HG03196 (cell line): ENCODE measurements around the gene TRUB1.
"Not testable (repeated sequence)": the region's sequence is repeated elsewhere in the genome, so short reads cannot be mapped to it uniquely, and the experiment has no call there.

Source experiments
- ATAC-seq: cut with Tn5 transposase; IDR thresholded peaks from one replicate; pipeline ENCODE4 v1.9.1; 2021; ENCODE audit not compliant: unreplicated experiment

The TRUB1 gene

DNA sequence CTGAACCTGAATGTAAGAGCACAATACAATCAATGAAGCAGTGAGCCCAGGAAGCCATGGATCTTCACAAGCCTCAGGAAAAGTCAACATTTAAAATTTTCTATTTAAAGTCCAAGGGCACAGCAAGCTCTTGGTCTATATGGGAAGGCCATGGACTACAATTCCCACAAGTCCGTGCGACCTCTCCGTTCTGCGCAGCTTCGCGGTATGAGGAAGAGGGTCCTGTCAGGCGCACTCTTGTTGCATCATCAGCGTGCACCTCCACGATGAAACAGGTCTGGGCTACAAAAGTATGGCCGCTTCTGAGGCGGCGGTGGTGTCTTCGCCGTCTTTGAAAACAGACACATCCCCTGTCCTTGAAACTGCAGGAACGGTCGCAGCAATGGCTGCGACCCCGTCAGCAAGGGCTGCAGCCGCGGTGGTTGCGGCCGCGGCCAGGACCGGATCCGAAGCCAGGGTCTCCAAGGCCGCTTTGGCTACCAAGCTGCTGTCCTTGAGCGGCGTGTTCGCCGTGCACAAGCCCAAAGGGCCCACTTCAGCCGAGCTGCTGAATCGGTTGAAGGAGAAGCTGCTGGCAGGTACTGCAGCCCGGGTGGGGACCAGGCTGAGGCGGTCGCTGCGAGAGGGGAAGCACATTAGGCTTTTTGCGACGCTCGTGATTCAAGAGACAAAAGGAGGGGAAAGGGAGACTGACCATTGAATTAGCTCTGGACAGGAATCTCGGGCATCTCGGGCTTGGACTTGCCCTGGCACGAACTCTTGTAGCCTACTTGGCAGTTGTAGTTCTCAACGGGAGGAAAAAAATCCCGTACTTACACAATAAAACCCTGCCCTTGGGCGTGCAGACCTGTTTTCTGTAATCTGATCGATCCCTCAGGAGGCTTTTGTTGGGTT, at the start of gene TRUB1:
Gene TRUB1, plus strand, starts transcription at position 234 of the 894 bp plus-strand sequence. Its CDS starts 59 bp downstream, at position 293.
- peak; percentile 100 for ATAC-seq

DNA sequence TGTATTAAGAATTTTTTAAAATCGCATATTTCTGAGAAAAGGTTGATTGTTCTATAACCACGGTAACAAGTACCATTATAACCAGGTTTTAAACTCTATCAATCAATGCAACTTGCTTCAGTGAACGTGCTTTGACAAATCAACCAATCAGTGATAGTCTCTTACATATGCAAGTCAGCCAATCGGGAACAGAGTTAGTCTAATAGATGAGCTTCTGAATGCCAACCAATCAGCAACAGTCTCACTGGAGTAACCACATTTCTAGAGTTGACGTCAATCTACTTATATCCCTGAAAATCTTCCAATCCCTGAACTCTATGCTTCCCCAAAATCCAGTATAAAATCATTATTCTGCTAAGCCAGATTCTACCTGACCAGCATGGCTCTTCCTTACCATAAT, 44.7 kb upstream of the TRUB1 start:
- ATAC-seq: no peak

DNA sequence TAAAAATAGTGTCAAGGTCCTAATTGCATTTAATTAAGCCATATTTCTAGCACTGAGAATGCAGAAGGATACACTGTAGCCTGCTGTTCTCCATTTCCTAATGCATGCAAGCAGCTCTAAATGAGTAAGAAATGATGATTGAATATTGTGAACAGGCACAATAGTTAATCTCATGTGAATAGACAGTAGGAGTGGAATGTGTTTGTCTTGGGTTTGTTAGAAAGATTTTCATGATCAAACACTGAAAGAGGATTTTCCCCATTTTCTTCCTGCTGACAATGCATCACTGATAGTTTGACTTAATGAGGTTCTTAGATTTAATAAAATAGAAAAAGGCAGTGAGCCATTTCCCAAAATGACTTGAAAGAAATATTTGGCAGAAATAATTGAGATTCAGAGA, 43.1 kb upstream of the TRUB1 start:
- ATAC-seq: no peak

DNA sequence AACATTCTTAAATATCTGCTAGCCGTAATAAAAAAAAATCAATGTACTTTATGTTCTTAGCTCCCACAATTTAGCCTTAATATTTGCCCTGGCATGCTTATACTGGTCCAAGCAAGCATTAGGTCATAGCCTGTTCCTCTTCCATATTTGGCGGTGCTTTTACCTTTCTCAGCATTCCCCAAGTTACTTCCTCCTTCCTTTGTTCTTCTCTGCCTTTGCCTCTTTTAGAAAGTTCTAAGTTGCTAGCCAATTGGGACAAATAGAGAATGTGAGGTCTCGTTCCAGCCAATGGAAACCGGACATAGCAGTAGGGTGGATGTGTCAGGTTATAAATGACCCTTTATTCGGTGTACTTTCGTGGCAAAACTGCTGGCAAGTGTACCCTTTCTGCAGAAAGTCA, 41.0 kb upstream of the TRUB1 start:
- ATAC-seq: not testable (repeated sequence)

GRCh38 chr10:114897593-114897992, 40.4 kb upstream of the TRUB1 start:
- no peak for ATAC-seq

GRCh38 chr10:114899982-114900381, 38.0 kb upstream of the TRUB1 start:
- no peak for ATAC-seq

DNA sequence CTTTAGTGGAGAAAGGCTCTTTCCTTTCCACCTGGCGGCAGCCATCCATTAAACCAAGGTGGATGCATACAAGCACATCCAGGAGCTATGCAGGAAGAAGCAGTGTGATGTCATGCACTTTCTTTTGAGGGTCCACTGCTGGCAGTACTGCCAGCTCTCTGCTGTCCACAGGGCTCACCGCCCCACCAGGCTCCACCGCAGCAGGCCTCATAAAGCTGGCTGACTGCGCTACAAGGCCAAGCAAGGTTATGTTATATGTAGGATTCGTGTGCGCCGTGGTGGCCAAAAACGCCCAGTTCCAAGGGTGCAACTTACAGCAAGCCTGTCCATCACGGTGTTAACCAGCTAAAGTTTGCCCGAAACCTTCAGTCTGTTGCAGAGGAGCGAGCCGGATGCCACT, 37.3 kb upstream of the TRUB1 start:
- no peak for ATAC-seq

- no peak for ATAC-seq
These were observed 35.8 kb upstream of the TRUB1 start for GRCh38 chr10:114902151-114902550.

DNA sequence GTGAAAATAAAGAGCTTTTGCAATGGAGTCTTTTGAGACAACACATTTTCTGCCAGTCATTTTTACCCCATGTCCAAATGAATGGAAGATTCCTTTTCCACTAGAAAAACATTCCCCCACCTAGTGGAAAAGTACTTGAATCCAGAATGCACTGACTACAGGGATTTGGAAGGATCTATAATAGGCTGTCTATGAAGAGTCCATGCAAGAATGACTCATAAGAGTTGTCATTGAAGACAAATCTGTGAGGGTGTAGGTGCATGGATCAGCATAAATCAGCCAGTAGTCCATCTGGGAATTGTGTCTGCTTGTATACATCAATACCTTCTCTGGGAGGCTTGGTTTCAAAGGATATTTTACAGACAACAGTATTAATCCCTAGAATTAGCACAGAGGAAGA, 32.5 kb upstream of the TRUB1 start:
- ATAC-seq: no peak

GRCh38 chr10:114906981-114907380, 31.0 kb upstream of the TRUB1 start:
- no peak for ATAC-seq

DNA sequence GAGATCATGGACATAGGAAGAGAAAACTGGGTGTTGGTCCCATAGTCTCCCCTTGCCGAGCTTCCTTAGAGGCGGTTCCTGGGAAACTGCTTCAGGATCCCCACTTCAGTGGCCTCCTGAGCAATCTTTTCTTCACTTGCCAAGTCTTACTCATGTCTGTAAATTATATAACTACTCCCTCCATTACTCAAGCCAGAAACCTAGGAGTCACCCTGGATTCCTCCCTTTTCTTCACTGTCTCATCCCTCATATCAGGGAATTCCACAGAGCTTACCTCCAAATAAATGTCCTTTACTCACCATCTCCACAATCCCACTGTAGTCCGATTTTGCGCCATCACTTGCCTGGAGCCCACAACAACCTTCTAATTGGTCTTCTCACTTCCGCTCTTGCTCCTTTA, 29.1 kb upstream of the TRUB1 start:
- ATAC-seq: no peak

- no peak for ATAC-seq
These were observed 26.8 kb upstream of the TRUB1 start for GRCh38 chr10:114911052-114911711.

DNA sequence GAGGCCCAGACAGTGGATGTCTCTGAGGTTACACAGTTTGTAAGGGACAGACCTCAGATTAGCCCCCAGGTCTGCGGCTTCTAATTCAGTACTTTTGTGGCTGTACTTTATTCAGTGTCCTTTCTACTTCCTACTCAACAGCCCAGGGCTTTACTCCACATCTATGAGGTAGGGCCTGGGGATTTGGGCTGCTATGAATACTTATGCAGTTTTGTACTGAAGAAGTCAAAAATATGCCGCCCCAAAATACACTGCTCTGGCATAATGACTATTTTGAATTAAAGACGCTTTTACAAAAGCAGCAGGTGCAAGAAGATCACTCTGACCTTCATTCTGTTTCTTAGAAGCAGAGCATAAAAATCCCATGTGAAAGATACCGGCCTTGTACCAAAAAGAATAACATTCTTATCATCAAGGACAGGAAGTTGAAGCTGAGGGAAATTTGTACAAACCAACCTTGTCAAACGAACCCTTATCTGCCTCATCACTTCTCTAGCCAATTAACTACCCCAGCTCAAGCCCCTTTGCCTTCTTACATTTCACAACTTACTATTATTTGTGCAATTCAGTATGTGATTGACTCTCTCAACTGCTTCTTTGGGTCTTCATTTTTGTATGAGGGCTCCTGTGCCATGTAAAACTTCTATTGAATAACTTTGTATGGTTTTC, 26.1 kb upstream of the TRUB1 start:
- ATAC-seq: no peak

DNA sequence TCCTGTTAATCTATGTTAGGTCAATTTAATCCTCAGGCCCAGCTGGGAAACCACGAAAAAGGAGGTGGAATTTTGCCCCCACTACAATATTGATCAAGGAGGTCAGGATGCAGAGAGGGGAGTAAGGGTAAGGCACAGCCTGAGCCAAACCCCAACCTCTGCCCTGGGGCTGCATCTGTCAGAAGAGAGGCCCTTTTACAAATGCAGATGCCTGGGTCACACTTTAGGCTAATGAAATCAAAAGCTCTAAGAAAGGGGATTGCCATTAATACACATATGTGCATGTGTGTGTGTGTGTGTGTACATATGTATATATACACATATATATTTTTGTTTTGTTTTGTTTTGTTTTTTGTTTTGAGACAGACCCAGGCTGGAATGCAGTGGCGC, 25.5 kb upstream of the TRUB1 start:
- ATAC-seq: no peak

DNA sequence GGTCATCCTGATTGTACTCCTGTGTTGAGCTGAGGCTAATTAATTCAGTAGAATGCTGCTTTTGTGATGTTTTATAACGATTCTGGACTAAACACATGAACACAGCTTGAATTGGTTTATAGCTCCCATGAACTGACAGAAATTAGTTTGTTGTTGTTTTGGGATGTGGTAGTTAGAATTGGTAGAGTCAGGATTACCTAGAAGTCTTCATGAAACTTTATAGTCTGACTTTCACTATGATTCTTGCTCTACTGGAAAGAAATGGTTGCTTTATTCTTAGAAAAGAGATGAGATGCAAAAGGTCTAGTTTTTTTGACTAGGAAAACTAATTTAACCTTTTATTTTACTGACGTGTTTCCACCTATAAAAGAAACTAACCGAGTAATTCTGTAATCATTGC, 23.4 kb upstream of the TRUB1 start:
- ATAC-seq: no peak

- ATAC-seq: no peak
These were observed 22.7 kb upstream of the TRUB1 start for GRCh38 chr10:114915294-114915693.

GRCh38 chr10:114916653-114917052, 21.3 kb upstream of the TRUB1 start:
- no peak for ATAC-seq

DNA sequence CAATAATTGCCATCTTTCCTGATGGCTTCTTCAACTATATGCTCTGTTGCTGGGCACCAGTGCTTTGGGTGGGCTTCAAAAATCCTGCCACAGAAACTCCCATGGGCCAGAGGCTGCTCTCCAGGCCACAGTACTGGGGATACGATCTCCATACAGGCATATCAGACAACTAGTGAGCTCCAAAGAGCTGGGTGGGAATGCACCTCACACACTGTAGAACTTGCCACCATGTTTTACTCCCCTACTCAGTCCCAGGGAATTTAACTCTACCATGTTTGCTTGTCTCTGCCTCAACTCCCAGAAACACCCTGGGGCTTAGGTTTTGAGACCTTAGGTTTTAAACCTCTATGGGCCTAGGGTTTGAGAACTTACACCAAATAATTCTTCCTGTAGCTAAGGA, 20.5 kb upstream of the TRUB1 start:
- ATAC-seq: no peak

DNA sequence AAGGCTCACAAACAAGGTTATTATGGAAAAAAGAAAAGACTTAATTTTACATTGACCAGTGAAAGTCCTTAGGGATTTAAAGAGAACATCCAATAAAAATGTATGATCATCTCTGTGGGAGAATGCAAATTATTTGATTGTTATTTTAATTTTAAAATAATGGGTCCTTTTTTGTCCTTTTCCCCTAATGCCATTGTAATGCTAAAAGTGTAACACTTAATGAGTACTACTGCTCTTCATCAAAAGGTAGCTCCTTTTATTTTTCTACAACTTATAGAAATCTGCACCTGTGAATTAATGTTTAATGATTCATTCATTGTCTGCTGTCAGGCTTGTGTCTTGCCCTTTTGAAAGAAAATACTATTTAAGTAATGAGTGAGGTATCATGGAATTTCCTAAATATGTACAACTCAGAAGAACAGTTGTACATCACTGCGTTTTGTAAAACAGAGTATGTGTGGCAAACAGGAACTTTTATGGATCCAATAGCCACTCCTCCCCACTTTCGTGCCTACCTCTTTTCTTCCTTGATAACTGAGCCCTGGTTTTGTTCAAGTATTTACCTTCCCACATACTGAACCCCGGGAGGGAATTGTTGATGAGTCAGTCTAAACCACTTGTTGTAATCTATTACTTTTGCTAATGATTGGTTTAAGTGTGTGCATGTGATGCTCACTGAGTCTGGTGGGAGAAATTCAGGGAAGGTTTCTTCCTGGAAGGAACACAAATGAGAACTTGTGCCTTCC, 19.9 kb upstream of the TRUB1 start:
- no peak for ATAC-seq

DNA sequence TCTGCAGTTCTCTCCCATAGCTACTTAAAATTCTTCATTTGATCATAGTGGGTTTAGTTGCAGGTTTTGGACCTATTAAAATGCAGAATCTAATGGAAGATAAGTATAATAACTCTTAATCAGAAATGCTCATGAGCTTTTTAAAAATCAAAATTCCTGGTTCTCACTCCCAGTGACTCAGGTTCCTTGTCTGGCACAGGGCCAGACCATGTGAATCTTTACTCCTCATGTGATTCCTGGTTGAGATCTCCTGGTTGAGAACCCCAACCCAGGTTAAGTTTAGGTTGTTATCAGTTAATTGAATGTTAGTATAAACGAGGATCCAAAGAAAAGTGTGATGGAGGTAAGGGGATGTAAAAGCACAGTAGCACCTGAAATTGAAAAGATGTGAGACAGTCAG, 17.5 kb upstream of the TRUB1 start:
- no peak for ATAC-seq

DNA sequence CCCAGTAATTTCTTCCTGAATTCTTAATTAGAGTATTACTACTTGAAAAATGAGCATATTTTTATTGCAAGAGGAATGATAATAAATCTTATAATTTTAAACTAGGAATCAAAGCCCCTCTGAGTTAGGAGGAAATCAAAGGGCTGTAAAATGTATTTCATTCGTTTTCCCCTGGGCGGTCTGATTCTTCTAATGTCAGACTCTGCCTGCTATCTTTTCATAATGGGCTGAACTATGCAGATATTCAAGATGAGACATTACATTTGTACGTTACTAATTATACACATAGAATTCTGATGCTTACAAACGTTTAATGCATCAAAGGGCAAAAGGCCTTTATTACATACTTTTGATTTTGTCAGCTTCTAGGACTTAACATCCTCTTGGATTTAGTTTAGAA, 16.0 kb upstream of the TRUB1 start:
- ATAC-seq: no peak
